ENCODE data around the gene CCNI.
A peak's percentile ranks its signal among the peaks of the same experiment; 100 is the strongest.
"Not testable (repeated sequence)": the region's sequence is repeated elsewhere in the genome, so short reads cannot be mapped to it uniquely, and the experiment has no call there.

Gene CCNI

DNA sequence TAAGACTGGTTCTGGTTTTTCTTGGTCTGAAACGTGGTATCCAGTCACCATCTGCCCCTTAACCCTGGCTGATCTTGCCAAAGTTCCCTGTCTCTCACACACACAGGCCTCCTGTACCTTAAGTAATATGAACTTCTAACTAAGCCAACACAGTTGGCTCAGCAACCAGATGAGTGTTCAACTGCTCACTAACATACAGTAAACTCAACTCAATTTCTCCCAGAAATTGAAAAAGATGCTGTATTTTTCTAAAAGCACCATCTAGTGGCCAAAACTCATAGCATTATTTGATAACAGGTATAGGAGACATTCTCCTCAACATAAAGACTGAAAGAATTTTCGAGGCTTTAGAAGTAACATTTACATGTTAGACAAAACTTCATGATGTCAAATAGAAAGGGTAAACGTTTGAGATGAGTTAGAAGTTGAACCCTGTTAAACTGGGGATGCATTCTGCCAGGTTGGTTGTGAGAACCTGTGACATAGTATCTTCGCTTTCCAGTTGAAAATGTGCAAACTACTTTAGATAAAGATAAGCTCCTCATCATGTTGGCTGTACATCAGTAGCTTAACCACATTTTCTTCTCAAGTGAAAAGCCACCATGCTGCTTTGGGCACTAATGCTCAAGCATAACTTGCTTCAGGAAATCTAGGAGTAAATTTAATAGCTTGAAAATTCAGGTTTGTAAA, 31.2 kb downstream of the CCNI start:
- no peak overlapping the region for H3K4me3 ChIP-seq (ENCODE audit: low read depth, low read length)
- in situ Hi-C loops (cut with HindIII; ENCODE audit: low sequenced_read_pairs) = no loop called here
- peak; percentile 83 for DNase-seq (ENCODE audit: low read depth, low spot score)
- TF ChIP-seq, protein P1, sequence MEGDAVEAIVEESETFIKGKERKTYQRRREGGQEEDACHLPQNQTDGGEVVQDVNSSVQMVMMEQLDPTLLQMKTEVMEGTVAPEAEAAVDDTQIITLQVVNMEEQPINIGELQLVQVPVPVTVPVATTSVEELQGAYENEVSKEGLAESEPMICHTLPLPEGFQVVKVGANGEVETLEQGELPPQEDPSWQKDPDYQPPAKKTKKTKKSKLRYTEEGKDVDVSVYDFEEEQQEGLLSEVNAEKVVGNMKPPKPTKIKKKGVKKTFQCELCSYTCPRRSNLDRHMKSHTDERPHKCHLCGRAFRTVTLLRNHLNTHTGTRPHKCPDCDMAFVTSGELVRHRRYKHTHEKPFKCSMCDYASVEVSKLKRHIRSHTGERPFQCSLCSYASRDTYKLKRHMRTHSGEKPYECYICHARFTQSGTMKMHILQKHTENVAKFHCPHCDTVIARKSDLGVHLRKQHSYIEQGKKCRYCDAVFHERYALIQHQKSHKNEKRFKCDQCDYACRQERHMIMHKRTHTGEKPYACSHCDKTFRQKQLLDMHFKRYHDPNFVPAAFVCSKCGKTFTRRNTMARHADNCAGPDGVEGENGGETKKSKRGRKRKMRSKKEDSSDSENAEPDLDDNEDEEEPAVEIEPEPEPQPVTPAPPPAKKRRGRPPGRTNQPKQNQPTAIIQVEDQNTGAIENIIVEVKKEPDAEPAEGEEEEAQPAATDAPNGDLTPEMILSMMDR (IDR thresholded peaks at IDR 0.05; ENCODE audit: low read depth, low read length) = peak; percentile 52

DNA sequence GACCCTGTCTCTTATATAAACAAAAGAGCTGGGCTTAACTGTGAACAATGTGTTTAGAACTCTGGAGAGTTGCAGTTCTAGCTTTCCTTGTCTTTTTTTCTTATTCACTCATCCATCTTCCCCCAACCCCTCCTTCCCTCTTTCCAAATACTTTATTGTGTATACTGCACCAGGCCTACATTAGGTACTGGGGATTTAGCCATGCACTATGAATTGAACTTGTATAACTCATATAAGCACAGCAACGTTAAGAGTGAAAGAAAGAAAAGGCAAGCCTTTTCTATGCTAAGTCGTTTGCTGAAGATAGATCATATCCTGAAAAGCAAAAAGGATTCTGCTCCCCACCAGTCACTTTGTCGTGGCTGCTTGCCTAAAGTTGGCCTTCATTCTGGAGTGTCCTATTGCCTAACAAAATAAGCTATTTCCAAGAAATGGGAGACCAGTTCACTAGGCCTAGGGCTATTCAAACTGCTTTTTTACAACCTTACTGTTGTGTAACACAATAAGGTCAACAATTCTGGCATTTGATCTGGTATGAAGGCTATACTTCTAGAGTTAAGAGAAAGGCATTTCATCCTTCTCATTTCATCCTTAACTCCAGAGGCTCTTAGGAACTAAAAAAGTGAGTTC, 32.2 kb downstream of the CCNI start:
- DNase-seq (ENCODE audit: low read depth, low spot score) = no peak
- no peak overlapping the region for H3K4me3 ChIP-seq (ENCODE audit: low read depth, low read length)
- in situ Hi-C loops (cut with HindIII; ENCODE audit: low sequenced_read_pairs) = no loop called here
- TF ChIP-seq, protein P1 (IDR thresholded peaks at IDR 0.05; ENCODE audit: low read depth, low read length) = no peak

DNA sequence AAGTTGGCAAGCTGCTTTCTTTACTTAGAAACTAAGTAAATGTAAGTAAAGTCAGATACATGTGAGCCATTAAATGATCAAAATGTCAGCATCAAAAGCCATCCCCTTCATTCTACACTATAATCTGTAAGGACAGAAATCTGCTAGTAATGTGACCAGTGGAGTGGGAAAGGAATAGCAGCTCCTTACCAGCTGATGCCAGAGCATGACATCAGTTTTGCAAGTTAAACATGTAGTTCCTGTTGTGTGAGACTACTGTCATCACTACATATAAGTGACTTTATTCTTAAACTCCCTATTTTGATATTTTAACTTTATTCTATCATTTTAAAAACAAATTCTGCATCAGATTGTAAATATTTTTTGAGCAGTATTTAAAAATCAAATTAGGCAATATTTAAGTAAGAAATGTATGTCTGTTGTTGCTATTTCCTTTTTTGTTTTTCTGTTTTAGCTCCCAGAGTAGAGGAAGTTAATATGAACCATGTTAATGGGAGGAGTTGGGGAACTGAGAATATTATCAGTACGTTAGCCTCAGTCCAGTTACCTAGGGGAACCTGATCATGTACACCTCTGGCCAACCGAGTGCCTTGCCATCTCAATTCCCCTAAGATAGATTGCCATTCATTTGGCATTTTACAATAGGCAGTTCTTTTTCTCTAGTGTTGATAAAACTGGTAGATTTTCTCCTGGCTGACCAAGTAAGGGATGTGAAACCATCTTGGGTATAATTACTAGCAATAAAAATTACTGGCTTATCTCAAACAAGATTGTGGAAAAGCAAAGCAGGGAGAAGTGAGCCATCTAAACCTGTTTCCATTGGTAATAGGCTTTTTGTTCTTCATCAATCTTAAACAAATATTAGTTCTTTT, 34.7 kb downstream of the CCNI start:
- TF ChIP-seq, protein P1 (IDR thresholded peaks at IDR 0.05; ENCODE audit: low read depth, low read length) = no peak
- in situ Hi-C loops (cut with HindIII; ENCODE audit: low sequenced_read_pairs) = no loop called here
- no peak for DNase-seq (ENCODE audit: low read depth, low spot score)
- H3K4me3 ChIP-seq (ENCODE audit: low read depth, low read length) = no peak overlapping the region

DNA sequence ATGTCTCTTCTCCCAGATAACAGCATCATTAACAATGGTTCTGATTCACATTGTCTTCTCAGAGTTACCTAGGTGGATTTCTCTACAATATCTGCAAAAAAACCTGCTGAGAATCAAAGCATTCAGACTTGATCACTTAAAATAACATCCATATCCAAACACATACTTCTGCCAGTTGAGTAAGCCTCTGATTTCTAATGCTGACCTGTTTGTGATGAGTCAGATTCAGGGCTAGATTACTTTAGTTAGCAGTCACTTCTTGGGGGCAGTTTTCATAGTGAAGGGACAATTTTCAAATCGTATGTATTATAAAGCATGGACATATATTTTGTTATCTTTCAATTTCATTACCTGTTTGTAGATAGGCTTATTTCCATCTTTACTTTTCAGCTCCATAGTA, 35.5 kb downstream of the CCNI start:
- TF ChIP-seq, protein P1 (IDR thresholded peaks at IDR 0.05; ENCODE audit: low read depth, low read length) = no peak
- no peak overlapping the region for H3K4me3 ChIP-seq (ENCODE audit: low read depth, low read length)
- in situ Hi-C loops (cut with HindIII; ENCODE audit: low sequenced_read_pairs) = no loop called here
- peak; percentile 76 for DNase-seq (ENCODE audit: low read depth, low spot score)

DNA sequence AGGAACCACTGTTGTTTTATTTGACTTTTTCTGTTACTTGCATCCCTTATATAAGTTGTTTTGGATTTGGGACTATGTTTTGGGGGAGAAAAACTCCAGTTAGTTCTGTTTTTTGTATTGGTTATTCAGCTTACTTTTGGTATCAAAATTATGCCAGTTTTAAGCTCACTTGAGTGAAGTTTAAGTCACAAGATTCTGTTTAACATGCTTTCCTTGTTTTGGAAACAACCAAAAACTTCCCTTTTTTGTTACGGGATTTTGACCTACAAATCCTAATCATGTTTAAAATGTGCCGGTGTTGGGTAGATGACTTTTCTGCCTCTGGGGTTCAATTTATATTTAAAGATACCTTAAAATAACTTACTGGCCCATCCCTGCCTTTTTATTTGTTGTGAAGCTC, 36.0 kb downstream of the CCNI start:
- in situ Hi-C loops (cut with HindIII; ENCODE audit: low sequenced_read_pairs) = no loop called here
- H3K4me3 ChIP-seq (ENCODE audit: low read depth, low read length) = no peak overlapping the region
- TF ChIP-seq, protein P1 (IDR thresholded peaks at IDR 0.05; ENCODE audit: low read depth, low read length) = no peak
- DNase-seq (ENCODE audit: low read depth, low spot score) = no peak

DNA sequence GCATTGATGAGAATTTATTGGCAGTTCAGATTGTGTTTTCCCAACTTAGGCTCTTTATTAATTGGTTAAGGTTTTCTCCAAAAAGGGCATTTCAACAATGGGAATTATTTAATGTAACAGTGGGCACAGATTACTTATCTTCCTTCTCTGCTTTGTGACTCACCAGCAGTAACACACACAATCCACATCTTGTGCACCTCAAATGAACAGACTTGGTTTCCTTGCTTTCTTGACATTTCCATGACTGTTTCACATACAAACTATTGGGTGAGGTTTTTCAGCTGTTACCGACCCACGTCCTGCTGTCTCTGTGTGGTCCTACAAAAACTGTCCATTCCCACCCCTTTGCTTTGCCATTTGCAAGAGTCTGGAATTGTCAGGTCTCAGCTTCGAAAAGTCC, 38.1 kb downstream of the CCNI start:
- H3K4me3 ChIP-seq (ENCODE audit: low read depth, low read length) = no peak overlapping the region
- no peak for DNase-seq (ENCODE audit: low read depth, low spot score)
- in situ Hi-C loops (cut with HindIII; ENCODE audit: low sequenced_read_pairs) = no loop called here
- TF ChIP-seq, protein P1 (IDR thresholded peaks at IDR 0.05; ENCODE audit: low read depth, low read length) = no peak

DNA sequence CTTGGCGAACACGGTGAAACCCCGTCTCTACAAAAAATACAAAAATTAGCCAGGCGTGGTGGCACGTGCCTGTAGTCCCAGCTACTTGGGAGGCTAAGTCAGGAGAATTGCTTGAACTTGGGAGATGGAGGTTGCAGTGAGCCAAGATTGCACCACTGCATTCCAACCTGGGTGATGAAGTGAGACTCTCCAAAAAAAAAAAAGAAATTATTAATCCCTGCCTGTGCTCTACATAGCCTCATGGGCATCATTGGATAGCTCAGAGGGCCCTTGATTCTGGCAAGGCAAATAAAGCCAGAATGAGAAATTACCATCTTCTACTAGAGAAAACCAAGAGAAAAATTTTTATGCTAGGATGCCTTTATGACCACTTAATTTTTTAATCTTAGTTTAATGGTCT, 38.6 kb downstream of the CCNI start:
- in situ Hi-C loops (cut with HindIII; ENCODE audit: low sequenced_read_pairs) = not testable (repeated sequence)

More for the DNA sequence above, 38.6 kb downstream of the CCNI start:
- not testable (repeated sequence) for DNase-seq (ENCODE audit: low read depth, low spot score); H3K4me3 ChIP-seq (ENCODE audit: low read depth, low read length)

Measured in astrocyte of the spinal cord (primary cell).